ENCODE data around the gene C5orf15. TPM values are rescaled to one million over a fixed set of nuclear protein-coding genes. Genes with fewer than 3 reads are reported as not detected.

The C5orf15 gene
- total and polyA plus RNA-seq, 7 experiments from 2014 or later = 11.1 to 33.6 (median 17.9) TPM

- H3K4me3 Mint-ChIP-seq = no peak overlapping the region
- H3K27ac Mint-ChIP-seq = peak overlapping the region in 1 of 9 donors; percentile 67
- no peak for ATAC-seq
- peaks cover 3 to 4% of the 10 kb centered on the region in 2 donors for H3K4me1 ChIP-seq (ENCODE audit: control insufficient read depth in 2 of 2, insufficient read depth in 2 of 2, low read length in 2 of 2)
- no peaks in the 10 kb centered on the region for H3K9me3 Mint-ChIP-seq
- no peak overlapping the region for H3K27ac ChIP-seq (ENCODE audit: low read depth, low read length)
- H3K36me3 Mint-ChIP-seq = no peaks in the 10 kb centered on the region
- peaks cover 0 to 12% (median 0%) of the 10 kb centered on the region in 5 donors for H3K27me3 Mint-ChIP-seq
- POLR2A ChIA-PET = no interaction called here
- H3K4me3 ChIP-seq (ENCODE audit: low read length) = no peak overlapping the region
- no peaks in the 10 kb centered on the region for H3K36me3 ChIP-seq (ENCODE audit: control insufficient read depth in 2 of 3, insufficient read depth in 3 of 3, low read length in 3 of 3)
- no peaks in the 10 kb centered on the region for H3K27me3 ChIP-seq (ENCODE audit: control insufficient read depth in 2 of 2, insufficient read depth in 2 of 2, low read length in 2 of 2)
- H3K4me1 Mint-ChIP-seq = peaks cover 11 to 20% (median 16%) of the 10 kb centered on the region in 7 donors
- CTCF ChIA-PET = no interaction called here
- no peaks in the 10 kb centered on the region for H3K9me3 ChIP-seq (ENCODE audit: control insufficient read depth in 2 of 3, low read length in 3 of 3)
- no peak for DNase-seq
- intact Hi-C loops (cut with micrococcal nuclease) = no loop called here
Observed at GRCh38 chr5:133925866-133926488, 42.4 kb downstream of the C5orf15 start.

GRCh38 chr5:133925269-133925668 lies 43.2 kb downstream of the C5orf15 start:
- peak overlapping the region in 1 of 9 donors; percentile 36 for H3K27ac Mint-ChIP-seq
- POLR2A ChIA-PET = no interaction called here
- no peak overlapping the region for H3K4me3 ChIP-seq (ENCODE audit: low read length)

GRCh38 chr5:133924221-133924920 lies 44.1 kb downstream of the C5orf15 start:
- Mint-ChIP-seq H3K9me3 (no peaks in the 10 kb centered on the region), H3K27me3 (peaks cover 0 to 12% (median 0%) of the 10 kb centered on the region in 5 donors), H3K4me3 (no peak overlapping the region), H3K36me3 (no peaks in the 10 kb centered on the region), H3K4me1 (peaks cover 0 to 7% (median 0%) of the 10 kb centered on the region in 7 donors), H3K27ac (peak overlapping the region in 1 of 9 donors; percentile 77)
- ATAC-seq (no peak), DNase-seq (no peak)
- no peak overlapping the region for H3K4me3 ChIP-seq (ENCODE audit: low read length)
- no peaks in the 10 kb centered on the region for H3K27me3 ChIP-seq (ENCODE audit: control insufficient read depth in 2 of 2, insufficient read depth in 2 of 2, low read length in 2 of 2)
- no peaks in the 10 kb centered on the region for H3K9me3 ChIP-seq (ENCODE audit: control insufficient read depth in 2 of 3, low read length in 3 of 3)
- H3K36me3 ChIP-seq (ENCODE audit: control insufficient read depth in 2 of 3, insufficient read depth in 3 of 3, low read length in 3 of 3) = no peaks in the 10 kb centered on the region
- no peaks in the 10 kb centered on the region for H3K4me1 ChIP-seq (ENCODE audit: control insufficient read depth in 2 of 2, insufficient read depth in 2 of 2, low read length in 2 of 2)
- intact Hi-C loops (cut with micrococcal nuclease) = no loop called here
- POLR2A ChIA-PET = no interaction called here
- CTCF ChIA-PET = no interaction called here
- no peak overlapping the region for H3K27ac ChIP-seq (ENCODE audit: low read depth, low read length)

More at GRCh38 chr5:133925269-133925668, 43.2 kb downstream of the C5orf15 start:
- Histone ChIP-seq H3K4me1 (ENCODE audit: control insufficient read depth in 2 of 2, insufficient read depth in 2 of 2, low read length in 2 of 2) (no peaks in the 10 kb centered on the region), H3K36me3 (ENCODE audit: control insufficient read depth in 2 of 3, insufficient read depth in 3 of 3, low read length in 3 of 3) (no peaks in the 10 kb centered on the region), H3K27ac (ENCODE audit: low read depth, low read length) (no peak overlapping the region), H3K27me3 (ENCODE audit: control insufficient read depth in 2 of 2, insufficient read depth in 2 of 2, low read length in 2 of 2) (no peaks in the 10 kb centered on the region), H3K9me3 (ENCODE audit: control insufficient read depth in 2 of 3, low read length in 3 of 3) (no peaks in the 10 kb centered on the region)
- no peak for DNase-seq
- CTCF ChIA-PET = no interaction called here
- peaks cover 4 to 13% (median 9%) of the 10 kb centered on the region in 7 donors for H3K4me1 Mint-ChIP-seq
- peaks cover 0 to 12% (median 0%) of the 10 kb centered on the region in 5 donors for H3K27me3 Mint-ChIP-seq
- no peaks in the 10 kb centered on the region for H3K36me3 Mint-ChIP-seq
- no peaks in the 10 kb centered on the region for H3K9me3 Mint-ChIP-seq
- no peak overlapping the region for H3K4me3 Mint-ChIP-seq
- intact Hi-C loops (cut with micrococcal nuclease) = no loop called here
- ATAC-seq = no peak

- Mint-ChIP-seq H3K27me3 (peaks cover 0 to 12% (median 0%) of the 10 kb centered on the region in 5 donors), H3K4me1 (peaks cover 0 to 6% (median 0%) of the 10 kb centered on the region in 7 donors), H3K27ac (no peak overlapping the region), H3K36me3 (no peaks in the 10 kb centered on the region), H3K9me3 (no peaks in the 10 kb centered on the region), H3K4me3 (no peak overlapping the region)
- intact Hi-C loops (cut with micrococcal nuclease) = no loop called here
- H3K4me3 ChIP-seq (ENCODE audit: low read length) = no peak overlapping the region
- no peaks in the 10 kb centered on the region for H3K36me3 ChIP-seq (ENCODE audit: control insufficient read depth in 2 of 3, insufficient read depth in 3 of 3, low read length in 3 of 3)
- no peak for DNase-seq
- no peaks in the 10 kb centered on the region for H3K4me1 ChIP-seq (ENCODE audit: control insufficient read depth in 2 of 2, insufficient read depth in 2 of 2, low read length in 2 of 2)
- H3K9me3 ChIP-seq (ENCODE audit: control insufficient read depth in 2 of 3, low read length in 3 of 3) = no peaks in the 10 kb centered on the region
- H3K27ac ChIP-seq (ENCODE audit: low read depth, low read length) = no peak overlapping the region
- H3K27me3 ChIP-seq (ENCODE audit: control insufficient read depth in 2 of 2, insufficient read depth in 2 of 2, low read length in 2 of 2) = no peaks in the 10 kb centered on the region
- no peak for ATAC-seq
- POLR2A ChIA-PET = no interaction called here
- CTCF ChIA-PET = no interaction called here
Observed at GRCh38 chr5:133921979-133922378, 46.4 kb downstream of the C5orf15 start.

GRCh38 chr5:133921069-133921468 lies 47.4 kb downstream of the C5orf15 start:
- ATAC-seq (no peak), DNase-seq (no peak)
- CTCF ChIA-PET = no interaction called here
- Mint-ChIP-seq H3K27me3 (peaks cover 0 to 12% (median 0%) of the 10 kb centered on the region in 5 donors), H3K4me3 (no peak overlapping the region), H3K27ac (no peak overlapping the region), H3K36me3 (no peaks in the 10 kb centered on the region), H3K4me1 (peaks cover 0 to 6% (median 0%) of the 10 kb centered on the region in 7 donors), H3K9me3 (no peaks in the 10 kb centered on the region)
- H3K4me1 ChIP-seq (ENCODE audit: control insufficient read depth in 2 of 2, insufficient read depth in 2 of 2, low read length in 2 of 2) = no peaks in the 10 kb centered on the region
- no peak overlapping the region for H3K4me3 ChIP-seq (ENCODE audit: low read length)
- POLR2A ChIA-PET = no interaction called here
- intact Hi-C loops (cut with micrococcal nuclease) = no loop called here
- no peak overlapping the region for H3K27ac ChIP-seq (ENCODE audit: low read depth, low read length)
- H3K36me3 ChIP-seq (ENCODE audit: control insufficient read depth in 2 of 3, insufficient read depth in 3 of 3, low read length in 3 of 3) = no peaks in the 10 kb centered on the region
- H3K9me3 ChIP-seq (ENCODE audit: control insufficient read depth in 2 of 3, low read length in 3 of 3) = no peaks in the 10 kb centered on the region
- no peaks in the 10 kb centered on the region for H3K27me3 ChIP-seq (ENCODE audit: control insufficient read depth in 2 of 2, insufficient read depth in 2 of 2, low read length in 2 of 2)

- no peaks in the 10 kb centered on the region for H3K9me3 ChIP-seq (ENCODE audit: control insufficient read depth in 2 of 3, low read length in 3 of 3)
- H3K4me1 Mint-ChIP-seq = peaks cover 0 to 4% (median 0%) of the 10 kb centered on the region in 7 donors
- H3K36me3 ChIP-seq (ENCODE audit: control insufficient read depth in 2 of 3, insufficient read depth in 3 of 3, low read length in 3 of 3) = no peaks in the 10 kb centered on the region
- no peak for ATAC-seq
- peaks cover 0 to 7% (median 0%) of the 10 kb centered on the region in 5 donors for H3K27me3 Mint-ChIP-seq
- no peaks in the 10 kb centered on the region for H3K27me3 ChIP-seq (ENCODE audit: control insufficient read depth in 2 of 2, insufficient read depth in 2 of 2, low read length in 2 of 2)
- CTCF ChIA-PET = no interaction called here
- no peak overlapping the region for H3K4me3 Mint-ChIP-seq
- POLR2A ChIA-PET = no interaction called here
- no peak overlapping the region for H3K4me3 ChIP-seq (ENCODE audit: low read length)
- H3K36me3 Mint-ChIP-seq = no peaks in the 10 kb centered on the region
- no peak for DNase-seq
- no peaks in the 10 kb centered on the region for H3K4me1 ChIP-seq (ENCODE audit: control insufficient read depth in 2 of 2, insufficient read depth in 2 of 2, low read length in 2 of 2)
- no peak overlapping the region for H3K27ac ChIP-seq (ENCODE audit: low read depth, low read length)
- no peaks in the 10 kb centered on the region for H3K9me3 Mint-ChIP-seq
- intact Hi-C loops (cut with micrococcal nuclease) = no loop called here
- H3K27ac Mint-ChIP-seq = no peak overlapping the region
Observed at GRCh38 chr5:133919148-133920136, 49.0 kb downstream of the C5orf15 start.

Data from naive thymus-derived CD4-positive, alpha-beta T cell (primary cell).